Activated T-helper 1 cell treated with anti-CD3 and anti-CD28 coated beads, Interleukin-12 subunit alpha, Interleukin-12 subunit beta, Interleukin-2, Interleukin-4 antibody, amounts not matched to agents 30 ng/mL and 10 ng/mL and 1 ng/mL, durations not matched to agents 14 hours and 24 hours and 36 hours (primary cell): ENCODE measurements around the gene KSR2. TPM values are rescaled to one million over a fixed set of nuclear protein-coding genes. Genes with fewer than 3 reads are reported as not detected.
"Not testable (repeated sequence)": the region's sequence is repeated elsewhere in the genome, so short reads cannot be mapped to it uniquely, and the experiment has no call there.

Experiments used
- DNase-seq: peaks from one replicate; pipeline ENCODE4 v3.0.0; 2021; ENCODE audit warnings: low spot score
- H3K27ac Mint-ChIP-seq: one replicate; pipeline ENCODE4 v1.8.0; 2021; ENCODE audit warnings: mild to moderate bottlenecking, mixed read lengths
- H3K27me3 Mint-ChIP-seq: one replicate; pipeline ENCODE4 v1.8.0; 2022; ENCODE audit warnings: mild to moderate bottlenecking, moderate library complexity, mixed read lengths; ENCODE audit not compliant: insufficient read depth
- H3K36me3 Mint-ChIP-seq: one replicate; pipeline ENCODE4 v1.8.0; 2021; ENCODE audit warnings: low read depth, mixed read lengths
- H3K4me1 Mint-ChIP-seq: one replicate; pipeline ENCODE4 v1.8.0; 2021; ENCODE audit warnings: low read depth, mixed read lengths
- H3K4me3 Mint-ChIP-seq: one replicate; pipeline ENCODE4 v1.8.0; 2021; ENCODE audit warnings: mild to moderate bottlenecking, moderate library complexity, mixed read lengths
- H3K9me3 Mint-ChIP-seq: one replicate; pipeline ENCODE4 v1.8.0; 2021; ENCODE audit warnings: mixed read lengths
- intact Hi-C: fragments of 100-400 bp; cut with micrococcal nuclease; formaldehyde crosslinking; loops from one replicate; pipeline ENCODE4 v1.15.1; 2024
- total RNA-seq: library from RNA; stranded (reverse); gene quantifications from 2 replicates; pipeline ENCODE4 v1.2.3, GENCODE V29; 2022

Gene KSR2
- total RNA-seq, 1 donor from 2014 or later = 0.08 TPM

DNA sequence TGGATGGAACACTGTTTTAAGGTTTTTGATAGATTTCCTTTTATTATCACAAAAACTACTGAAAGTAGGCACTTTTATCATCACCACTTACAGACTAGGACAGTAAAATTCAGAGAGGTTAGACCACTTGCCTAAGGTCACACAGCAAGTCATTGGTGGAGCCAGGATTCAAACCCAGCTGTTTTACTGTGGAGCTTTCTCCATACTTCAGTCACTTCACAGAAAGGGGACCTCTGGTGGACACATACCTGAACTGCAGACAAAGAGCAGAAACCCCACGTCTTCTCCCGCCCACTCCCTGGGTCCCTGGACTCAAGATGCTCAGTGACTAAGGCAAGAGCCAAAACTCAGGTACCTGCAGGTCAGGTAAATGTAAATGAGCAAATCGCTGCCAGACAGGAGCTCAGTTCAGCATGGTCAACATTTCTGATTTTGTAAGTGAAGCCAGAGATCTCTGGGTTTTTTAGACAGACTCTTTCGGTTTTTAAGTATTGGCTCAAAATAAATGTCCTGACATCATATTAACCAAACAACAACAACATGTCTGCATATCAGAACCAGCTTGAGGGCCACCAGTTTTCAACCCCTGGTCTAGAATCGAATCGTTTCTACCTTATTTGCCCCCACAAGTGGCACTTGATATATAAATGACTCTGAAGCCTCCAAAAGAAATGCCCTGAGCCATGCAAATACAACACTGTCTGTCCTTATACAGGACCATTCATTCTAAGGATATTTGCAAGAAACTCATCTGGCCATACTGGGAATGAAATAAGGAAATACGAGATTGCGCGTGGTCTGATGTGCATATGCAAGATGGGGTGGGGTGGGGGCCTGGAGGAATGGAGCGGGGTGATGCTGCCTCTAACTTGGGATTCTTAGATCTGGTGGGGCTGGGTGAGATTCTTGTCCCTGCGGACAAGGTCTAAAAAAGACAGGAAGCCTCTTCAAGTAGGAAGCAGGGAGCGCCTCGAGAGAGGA, 110.9 kb downstream of the KSR2 start:
- Mint-ChIP-seq H3K9me3 (no peaks in the 10 kb centered on the region), H3K4me1 (no peaks in the 10 kb centered on the region), H3K27me3 (no peaks in the 10 kb centered on the region), H3K27ac (no peak overlapping the region), H3K36me3 (no peaks in the 10 kb centered on the region), H3K4me3 (no peak overlapping the region)
- intact Hi-C loops = no loop called here
- peak; percentile 37 for DNase-seq

DNA sequence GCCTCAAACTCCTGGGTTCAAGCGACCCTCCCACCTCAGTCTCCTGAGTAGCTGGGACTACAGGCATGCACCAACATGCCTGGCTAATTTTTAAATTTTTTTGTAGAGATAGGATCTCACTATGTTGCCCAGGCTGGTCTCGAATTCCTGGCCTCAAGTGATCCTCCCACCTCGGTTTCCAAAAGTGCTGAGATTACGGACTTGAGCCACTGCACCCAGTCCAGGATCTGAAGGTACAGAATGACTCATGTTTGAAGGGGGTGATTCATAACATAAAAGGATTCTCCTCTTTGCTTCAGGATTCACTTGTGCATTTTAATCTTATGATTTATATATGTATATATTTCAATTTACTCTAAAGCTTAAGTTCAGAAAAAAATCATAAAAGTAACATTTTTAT, 111.7 kb downstream of the KSR2 start:
- intact Hi-C loops, DNase-seq: not testable (repeated sequence)

DNA sequence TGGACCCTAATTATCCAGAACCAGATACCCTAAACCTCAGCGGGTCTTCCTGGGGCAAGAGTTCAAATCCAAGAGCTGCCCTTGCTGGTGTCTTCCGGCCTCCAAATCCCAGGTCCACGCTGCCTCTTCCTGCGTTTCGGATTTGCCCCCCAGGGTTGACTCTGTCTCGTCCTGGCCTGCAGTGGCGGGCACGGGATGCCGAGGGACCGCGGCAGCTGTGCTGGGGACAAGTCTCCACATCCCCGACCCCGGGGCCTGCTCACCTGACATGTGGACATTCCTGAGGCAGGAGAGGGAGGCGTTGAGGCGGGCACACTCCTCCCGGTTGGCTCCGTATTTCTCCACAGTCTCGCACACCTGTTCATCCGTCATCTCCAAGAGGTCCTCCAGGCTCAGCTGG, 113.6 kb downstream of the KSR2 start:
- no peaks in the 10 kb centered on the region for H3K27me3 Mint-ChIP-seq
- no peaks in the 10 kb centered on the region for H3K4me1 Mint-ChIP-seq
- no peaks in the 10 kb centered on the region for H3K36me3 Mint-ChIP-seq
- DNase-seq = no peak
- H3K27ac Mint-ChIP-seq = no peak overlapping the region
- intact Hi-C loops = no loop called here
- no peak overlapping the region for H3K4me3 Mint-ChIP-seq
- H3K9me3 Mint-ChIP-seq = no peaks in the 10 kb centered on the region

More for the DNA sequence above, 111.7 kb downstream of the KSR2 start:
- H3K36me3 Mint-ChIP-seq, H3K4me1 Mint-ChIP-seq, H3K27ac Mint-ChIP-seq, H3K9me3 Mint-ChIP-seq, H3K27me3 Mint-ChIP-seq, H3K4me3 Mint-ChIP-seq: not testable (repeated sequence)

DNA sequence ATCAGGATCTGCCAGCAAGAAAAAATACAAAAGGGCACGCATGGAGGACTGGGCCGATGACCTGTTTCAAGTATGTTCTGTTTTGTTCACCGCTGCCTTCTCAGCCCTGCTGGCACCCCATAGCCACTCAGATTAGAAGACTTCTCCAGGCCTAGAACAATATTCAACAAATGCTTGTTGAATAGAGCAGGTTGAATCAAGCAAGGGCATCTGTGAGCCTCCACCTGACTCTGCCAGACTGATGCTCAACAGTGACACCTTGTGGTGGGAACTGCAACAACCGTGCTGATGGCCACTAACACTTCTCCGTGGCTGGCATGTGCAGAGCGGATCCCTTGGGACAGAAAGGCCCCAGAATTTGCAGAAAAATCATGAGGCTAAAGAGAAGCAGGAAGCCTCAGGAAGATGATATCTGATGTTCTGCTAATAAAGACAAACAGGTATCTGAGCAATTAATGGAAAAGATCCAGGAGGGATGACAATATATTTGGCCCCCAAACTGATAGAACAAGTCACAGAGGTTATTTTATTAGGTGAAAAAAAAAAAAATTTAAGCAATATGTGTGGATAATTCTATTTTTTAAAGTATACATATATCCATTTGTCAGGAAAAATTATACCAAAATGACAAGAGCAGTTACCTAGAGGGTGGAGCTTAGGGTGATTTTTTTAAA, 114.3 kb downstream of the KSR2 start:
- Mint-ChIP-seq H3K27me3 (no peaks in the 10 kb centered on the region), H3K4me1 (no peaks in the 10 kb centered on the region), H3K9me3 (no peaks in the 10 kb centered on the region), H3K27ac (no peak overlapping the region), H3K4me3 (no peak overlapping the region), H3K36me3 (no peaks in the 10 kb centered on the region)
- intact Hi-C loops = loop anchor here (5.0 kb wide), 1 partner anchor 487 kb away; no protein-coding TSS in a partner anchor
- DNase-seq = peak; percentile 26

DNA sequence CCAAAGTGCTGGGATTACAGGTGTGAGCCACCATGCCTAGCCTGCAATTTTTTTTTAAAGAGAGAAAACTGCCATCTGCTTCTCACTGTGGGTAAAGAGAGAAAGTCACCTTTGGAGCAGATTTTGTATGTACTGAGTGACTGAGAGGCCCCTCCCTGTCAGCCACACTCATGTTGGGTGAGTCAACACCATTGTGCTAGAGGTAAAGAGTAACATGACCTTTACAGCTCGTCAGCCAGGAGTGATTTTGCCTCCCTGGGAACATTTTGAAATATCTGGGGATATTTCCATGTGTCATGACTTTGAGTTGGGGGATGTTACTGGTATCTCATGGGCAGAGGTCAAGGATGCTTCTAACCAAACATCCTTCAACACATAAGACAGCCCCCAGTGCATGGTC, 115.2 kb downstream of the KSR2 start:
- Mint-ChIP-seq H3K27ac (no peak overlapping the region), H3K4me3 (no peak overlapping the region), H3K27me3 (no peaks in the 10 kb centered on the region), H3K36me3 (no peaks in the 10 kb centered on the region), H3K4me1 (no peaks in the 10 kb centered on the region), H3K9me3 (no peaks in the 10 kb centered on the region)
- intact Hi-C loops = loop anchor here (5.0 kb wide), 1 partner anchor 486 kb away; no protein-coding TSS in a partner anchor
- no peak for DNase-seq

DNA sequence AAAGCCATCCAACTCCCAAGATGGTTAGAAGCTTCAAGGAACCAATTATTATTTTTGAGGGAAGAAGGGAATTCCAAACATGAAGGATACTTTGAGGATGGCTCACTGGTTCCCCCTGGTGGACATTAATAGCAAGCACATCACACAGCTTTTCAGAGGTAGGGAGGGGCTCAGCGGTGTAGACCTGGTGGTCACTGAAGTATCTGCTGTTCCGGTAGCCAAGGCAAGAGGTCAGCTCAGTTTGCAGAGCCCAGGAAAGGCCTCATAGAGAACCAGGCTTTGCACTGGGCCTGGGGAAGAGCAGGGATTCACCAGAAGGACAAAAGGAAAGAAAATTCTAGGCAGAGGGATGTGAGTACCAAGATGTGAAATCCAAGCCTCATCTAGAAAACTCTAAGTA, 118.7 kb downstream of the KSR2 start:
- Mint-ChIP-seq H3K9me3 (peaks cover 3% of the 10 kb centered on the region), H3K36me3 (no peaks in the 10 kb centered on the region), H3K4me3 (no peak overlapping the region), H3K27me3 (peaks cover 2% of the 10 kb centered on the region), H3K27ac (no peak overlapping the region), H3K4me1 (no peaks in the 10 kb centered on the region)
- DNase-seq = no peak
- intact Hi-C loops = loop anchor here (5.0 kb wide), 1 partner anchor 483 kb away; no protein-coding TSS in a partner anchor

DNA sequence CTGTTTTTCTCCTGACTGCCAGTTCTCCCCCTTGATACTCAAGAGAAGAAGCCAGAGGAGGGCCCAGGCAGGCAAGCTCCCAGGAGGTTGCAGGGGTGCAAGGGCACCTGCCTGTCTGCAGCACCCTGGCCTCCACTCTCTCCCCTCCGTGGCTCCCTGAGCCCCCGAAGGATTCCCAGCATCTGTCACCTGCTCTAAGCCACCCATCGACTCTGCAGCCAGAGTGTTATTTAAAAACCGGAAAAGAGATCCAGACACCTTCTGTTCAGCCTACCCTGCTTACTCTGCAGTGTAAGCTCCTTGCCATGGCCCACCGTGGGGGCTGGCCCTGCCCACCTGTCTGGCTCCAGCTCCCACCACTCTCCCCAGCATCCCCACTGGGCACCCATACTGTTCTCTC, 121.4 kb downstream of the KSR2 start:
- peaks cover 2% of the 10 kb centered on the region for H3K27me3 Mint-ChIP-seq
- DNase-seq = no peak
- no peak overlapping the region for H3K4me3 Mint-ChIP-seq
- intact Hi-C loops = no loop called here
- peaks cover 8% of the 10 kb centered on the region for H3K9me3 Mint-ChIP-seq
- no peak overlapping the region for H3K27ac Mint-ChIP-seq
- no peaks in the 10 kb centered on the region for H3K4me1 Mint-ChIP-seq
- H3K36me3 Mint-ChIP-seq = no peaks in the 10 kb centered on the region

DNA sequence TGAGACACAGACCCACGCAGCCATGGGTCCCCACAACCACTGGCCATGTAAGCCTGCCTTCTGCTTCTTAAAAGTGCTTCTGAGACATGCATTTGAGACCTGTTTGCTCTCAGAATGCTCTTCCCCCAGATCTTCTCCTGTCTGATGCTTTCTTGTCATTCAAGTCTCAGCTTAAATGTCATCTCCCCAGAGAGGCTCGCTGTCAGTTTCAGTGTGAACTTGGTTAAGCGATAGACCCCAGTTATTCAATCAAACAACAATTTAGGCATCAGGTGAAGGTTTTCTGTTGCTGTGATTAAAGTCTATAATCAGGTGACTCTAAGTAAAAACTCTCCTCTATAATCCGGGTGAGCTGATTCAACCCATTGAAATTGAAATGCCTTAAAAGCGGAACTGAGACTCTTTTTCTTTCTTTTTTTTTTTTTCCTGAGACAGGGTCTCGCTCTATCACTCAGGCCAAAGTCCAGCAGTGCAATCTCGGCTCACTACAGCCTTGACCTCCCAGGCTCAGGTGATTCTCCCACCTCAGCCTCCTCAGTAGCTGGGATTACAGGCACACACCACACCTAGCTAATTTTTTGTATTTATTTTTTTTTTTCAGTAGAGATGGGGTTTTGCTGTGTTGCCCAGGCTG, 123.4 kb downstream of the KSR2 start:
- no peak overlapping the region for H3K27ac Mint-ChIP-seq
- no peak overlapping the region for H3K4me3 Mint-ChIP-seq
- no peak for DNase-seq
- H3K9me3 Mint-ChIP-seq = peaks cover 8% of the 10 kb centered on the region
- H3K27me3 Mint-ChIP-seq = peaks cover 2% of the 10 kb centered on the region
- intact Hi-C loops = no loop called here
- no peaks in the 10 kb centered on the region for H3K36me3 Mint-ChIP-seq
- H3K4me1 Mint-ChIP-seq = no peaks in the 10 kb centered on the region

DNA sequence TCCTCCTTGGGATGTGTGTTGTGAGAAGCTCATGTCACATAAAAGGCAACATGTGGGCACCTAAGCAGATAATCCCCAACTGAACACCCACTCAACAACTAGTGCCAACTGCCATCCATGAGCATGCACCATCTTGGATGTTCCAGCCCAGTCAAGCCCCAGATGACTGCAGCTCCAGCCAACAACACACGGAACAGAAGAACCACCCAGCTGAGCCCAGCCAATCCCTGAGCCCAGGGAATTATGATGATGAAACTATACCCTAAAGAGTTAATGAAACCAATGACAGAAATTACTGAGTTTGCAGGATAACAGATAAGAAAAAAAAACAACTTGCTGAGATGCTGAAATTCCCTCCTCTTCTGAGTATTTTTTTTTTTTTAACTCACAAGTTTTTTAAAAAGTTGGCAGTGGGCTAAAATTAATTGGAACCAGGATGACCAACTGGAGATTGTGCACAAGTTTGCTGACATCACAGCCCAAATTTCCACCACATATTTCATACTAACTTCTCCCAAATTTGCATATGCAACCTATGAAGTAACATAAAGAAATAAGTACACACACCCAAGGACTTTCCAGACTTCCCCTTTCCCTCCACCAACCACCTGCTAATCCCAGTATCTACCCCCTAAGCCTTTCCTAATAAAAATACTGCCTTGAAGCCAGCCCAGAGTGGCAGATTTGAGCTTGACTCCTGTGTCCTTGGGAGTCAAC, 124.5 kb downstream of the KSR2 start:
- DNase-seq = no peak
- no peaks in the 10 kb centered on the region for H3K4me1 Mint-ChIP-seq
- no peak overlapping the region for H3K4me3 Mint-ChIP-seq
- intact Hi-C loops = no loop called here
- H3K27ac Mint-ChIP-seq = no peak overlapping the region
- H3K36me3 Mint-ChIP-seq = no peaks in the 10 kb centered on the region
- peaks cover 8% of the 10 kb centered on the region for H3K9me3 Mint-ChIP-seq
- peaks cover 4% of the 10 kb centered on the region for H3K27me3 Mint-ChIP-seq

DNA sequence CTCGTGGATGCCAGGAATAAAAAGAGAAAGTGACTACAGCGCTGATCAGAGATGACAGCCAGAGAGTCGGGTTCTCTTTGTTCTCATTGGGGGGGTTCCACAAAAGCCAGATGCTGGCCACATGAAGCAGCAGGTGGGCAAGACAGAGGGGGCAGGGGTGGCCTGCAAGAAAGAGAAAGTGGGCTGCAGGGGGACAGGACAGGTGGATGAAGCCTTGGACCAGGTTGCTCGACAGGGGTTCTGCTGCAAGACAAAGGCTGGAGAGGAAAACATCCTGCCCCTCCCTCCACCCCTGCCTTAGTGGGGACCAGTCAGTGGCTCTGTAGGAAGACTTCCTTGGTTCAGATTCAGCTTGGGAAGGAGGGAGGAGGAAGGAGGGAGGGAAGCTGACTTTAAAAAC, 126.2 kb downstream of the KSR2 start:
- Mint-ChIP-seq H3K4me3 (no peak overlapping the region), H3K36me3 (no peaks in the 10 kb centered on the region)
- DNase-seq = no peak

DNA sequence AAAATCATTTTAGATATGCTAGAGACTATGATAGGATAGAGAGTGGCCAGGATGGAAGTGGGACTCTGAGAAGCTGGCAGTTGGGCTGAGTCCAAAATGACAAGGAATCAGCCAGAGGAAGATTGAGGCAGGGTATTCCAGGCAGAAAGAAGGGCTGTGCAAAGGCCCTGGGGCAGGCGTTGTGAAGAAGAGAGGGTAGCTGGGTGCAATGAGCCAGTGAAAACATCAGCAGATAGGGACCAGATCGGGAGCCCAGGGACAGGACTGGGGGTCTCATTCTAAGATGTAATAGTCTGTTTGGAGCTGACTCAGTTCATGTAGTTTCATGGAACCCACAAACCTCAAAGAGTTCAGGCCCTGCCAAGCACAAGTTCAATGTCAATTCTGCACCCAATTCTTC, 126.6 kb downstream of the KSR2 start:
- Mint-ChIP-seq H3K4me3 (no peak overlapping the region), H3K4me1 (peaks cover 3% of the 10 kb centered on the region), H3K27me3 (peaks cover 2% of the 10 kb centered on the region), H3K36me3 (no peaks in the 10 kb centered on the region), H3K9me3 (peaks cover 8% of the 10 kb centered on the region), H3K27ac (no peak overlapping the region)
- no peak for DNase-seq
- intact Hi-C loops = no loop called here

More for the DNA sequence above, 126.2 kb downstream of the KSR2 start:
- Mint-ChIP-seq H3K27me3 (peaks cover 2% of the 10 kb centered on the region), H3K9me3 (peaks cover 8% of the 10 kb centered on the region), H3K4me1 (no peaks in the 10 kb centered on the region), H3K27ac (no peak overlapping the region)
- intact Hi-C loops = no loop called here

DNA sequence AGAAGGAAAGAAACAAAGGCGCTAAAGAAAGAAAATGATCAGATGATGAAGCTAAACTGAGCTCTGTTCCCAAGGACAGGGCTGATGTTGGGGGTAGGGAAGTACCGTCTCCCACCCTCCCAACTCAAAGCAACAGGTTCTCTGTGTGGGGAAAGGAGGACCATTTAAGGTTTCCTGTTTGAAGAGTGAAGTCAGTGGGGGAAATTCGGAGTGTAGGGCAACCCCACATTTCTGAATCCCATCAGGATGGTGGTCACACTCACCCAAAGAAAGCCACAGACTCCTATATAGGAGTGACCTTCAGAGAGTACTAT, 131.1 kb downstream of the KSR2 start:
- Mint-ChIP-seq H3K27ac (no peak overlapping the region), H3K4me1 (peaks cover 5% of the 10 kb centered on the region)

More for the DNA sequence above, 131.1 kb downstream of the KSR2 start:
- no peaks in the 10 kb centered on the region for H3K9me3 Mint-ChIP-seq
- no peak overlapping the region for H3K4me3 Mint-ChIP-seq
- H3K36me3 Mint-ChIP-seq = no peaks in the 10 kb centered on the region
- intact Hi-C loops = loop anchor here (1.0 to 2.0 kb wide), 3 partner anchors 245 to 625 kb away; no protein-coding TSS in a partner anchor
- peaks cover 2% of the 10 kb centered on the region for H3K27me3 Mint-ChIP-seq
- no peak for DNase-seq
